OCI-LY3 (cell line): Measurements from ENCODE around the gene MAP3K5.

Source experiments
- CTCF ChIP-seq: fragments of 200-600, 300-600 bp; sonication (generic); IDR thresholded peaks from 2 replicates; pipeline ENCODE4 v1.5.1; 2014; ENCODE audit warnings: antibody characterized with exemption, low read length, low read depth
- EZH2phosphoT487 ChIP-seq: fragments of 200-600 bp; shearing (Covaris generic); IDR thresholded peaks from 2 replicates; pipeline ENCODE4 v1.6.1; 2018; ENCODE audit warnings: antibody characterized with exemption, mixed run types, low read depth

DNA sequence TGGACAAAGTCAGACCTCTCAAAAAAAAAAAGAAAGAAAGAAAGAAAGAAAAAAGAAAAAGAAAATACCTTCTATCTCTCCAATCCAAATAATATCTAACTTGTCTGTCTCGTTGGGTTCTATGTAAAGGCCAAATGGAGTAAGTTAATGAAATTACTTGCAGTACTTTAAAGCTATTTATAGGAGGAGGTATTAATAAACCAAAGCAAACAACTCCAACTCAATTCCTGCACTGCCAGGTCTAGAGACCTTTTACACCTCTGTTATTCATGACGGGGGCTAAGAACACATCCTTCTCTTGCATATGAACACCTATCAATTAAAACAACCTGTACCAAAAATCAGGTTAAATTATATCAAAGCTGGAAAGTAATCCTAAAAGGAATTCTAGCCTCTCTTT lies 80.6 kb downstream of the MAP3K5 start:
- TF ChIP-seq CTCF, result no peak
- TF ChIP-seq EZH2phosphoT487, result no peak
